Caco-2 (cell line): Measurements from ENCODE around the gene SH3RF2. TPM values are rescaled to one million over a fixed set of nuclear protein-coding genes. Genes with fewer than 3 reads are reported as not detected.

Experiments
- BruUV-seq: library from RNA; stranded (reverse); fragments of 400-500 nt; replicated peaks from 2 replicates; lab custom pipeline; 2021; lab: Mats Ljungman, UMichigan
- CTCF ChIA-PET: fragments of 300-600 bp; sonication (Branson Sonifier 250); formaldehyde crosslinking; loops from one replicate; lab custom pipeline; 2022; ENCODE audit warnings: antibody characterized with exemption; lab: Charles Lee
- POLR2A ChIA-PET: fragments of 300-600 bp; sonication (Branson Sonifier 250); formaldehyde crosslinking; loops from one replicate; lab custom pipeline; 2022; ENCODE audit warnings: antibody characterized with exemption; lab: Charles Lee
- DNase-seq, 2 experiments: peaks; one replicate each; pipeline versions ENCODE4 v3.0.0 to v3.0.0-alpha.2; 2020 to 2022
- H3K27me3 ChIP-seq: replicated peaks from 2 replicates; pipeline ENCODE4 v1.6.0; 2011; ENCODE audit warnings: low read length; ENCODE audit not compliant: control insufficient read depth, insufficient read depth
- H3K36me3 ChIP-seq: 2 replicates; pipeline ENCODE4 v1.5.1; 2011; ENCODE audit warnings: low read length; ENCODE audit not compliant: control insufficient read depth, insufficient read depth
- H3K4me1 ChIP-seq: fragments of 250-450 bp; sonication (Bioruptor Pico); 2 replicates; pipeline ENCODE4 v1.5.1; 2020; ENCODE audit warnings: mild to moderate bottlenecking
- H3K4me3 ChIP-seq: 2 replicates; pipeline ENCODE4 v1.5.1; 2011; ENCODE audit warnings: low read depth, mild to moderate bottlenecking, control low read depth, low read length
- H3K9me3 ChIP-seq: fragments of 250-450 bp; sonication (Bioruptor Pico); 2 replicates; pipeline ENCODE4 v1.5.1; 2020; ENCODE audit warnings: mild to moderate bottlenecking, moderate library complexity
- H3K27ac Mint-ChIP-seq: one replicate; pipeline ENCODE4 v1.8.0; 2022; ENCODE audit warnings: mixed read lengths; ENCODE audit not compliant: unreplicated experiment
- H3K27me3 Mint-ChIP-seq: one replicate; pipeline ENCODE4 v1.8.0; 2022; ENCODE audit warnings: mixed read lengths; ENCODE audit not compliant: insufficient read depth, unreplicated experiment
- H3K36me3 Mint-ChIP-seq: one replicate; pipeline ENCODE4 v1.8.0; 2022; ENCODE audit warnings: mild to moderate bottlenecking, mixed read lengths; ENCODE audit not compliant: insufficient read depth, unreplicated experiment
- H3K4me1 Mint-ChIP-seq: one replicate; pipeline ENCODE4 v1.8.0; 2022; ENCODE audit warnings: low read depth, mixed read lengths; ENCODE audit not compliant: unreplicated experiment
- H3K4me3 Mint-ChIP-seq: one replicate; pipeline ENCODE4 v1.8.0; 2022; ENCODE audit warnings: mild to moderate bottlenecking, moderate library complexity, mixed read lengths; ENCODE audit not compliant: unreplicated experiment
- H3K9me3 Mint-ChIP-seq: one replicate; pipeline ENCODE4 v1.8.0; 2022; ENCODE audit warnings: mixed read lengths; ENCODE audit not compliant: unreplicated experiment
- CTCF ChIP-seq, 2 experiments: fragments of 200-600 bp in 1 of 2; IDR thresholded peaks; 1 replicate in 1 of 2; 2 replicates in 1 of 2; pipeline versions ENCODE4 v1.5.1 to v1.8.0; 2011 to 2022; ENCODE audit warnings: antibody characterized with exemption in 1 of 2, control low read depth in 1 of 2, inconsistent platforms in 1 of 2, low read depth in 1 of 2, low read length in 1 of 2, mild to moderate bottlenecking in 1 of 2, moderate library complexity in 1 of 2; ENCODE audit not compliant: insufficient read depth in 1 of 2, severe bottlenecking in 1 of 2, unreplicated experiment in 1 of 2
- intact Hi-C: fragments of 100-400 bp; cut with micrococcal nuclease; formaldehyde crosslinking; loops from one replicate; pipeline ENCODE4 v1.10.0; 2022; ENCODE audit not compliant: unreplicated experiment
- total RNA-seq: library from RNA; stranded (reverse); gene quantifications from 2 replicates; pipeline ENCODE4 v1.2.3, GENCODE V29; 2022

Gene SH3RF2
- total RNA-seq, 1 experiment from 2014 or later: 49.4 TPM

- H3K4me1 ChIP-seq: no peaks in the 10 kb centered on the region
- ChIA-PET CTCF (no interaction called here), POLR2A (no interaction called here)
- Mint-ChIP-seq H3K4me3 (no peak overlapping the region), H3K36me3 (no peaks in the 10 kb centered on the region), H3K27me3 (no peaks in the 10 kb centered on the region), H3K27ac (no peak overlapping the region), H3K9me3 (no peaks in the 10 kb centered on the region), H3K4me1 (no peaks in the 10 kb centered on the region)
- no peak overlapping the region for H3K4me3 ChIP-seq
- intact Hi-C loops: no loop called here
- no peaks in the 10 kb centered on the region for H3K27me3 ChIP-seq
- no peak for DNase-seq
- H3K36me3 ChIP-seq: no peaks in the 10 kb centered on the region
- BruUV-seq: no TSS peak
- no peak for TF ChIP-seq CTCF (IDR thresholded peaks at IDR 0.05; ENCODE audit: insufficient read depth in 1 of 2, low read depth in 1 of 2, low read length in 1 of 2, severe bottlenecking in 1 of 2, unreplicated experiment in 1 of 2)
- H3K9me3 ChIP-seq: no peaks in the 10 kb centered on the region
Measured at GRCh38 chr5:146098047-146098446, 161.7 kb downstream of the SH3RF2 start.

GRCh38 chr5:146101646-146102045 is 165.3 kb downstream of the SH3RF2 start:
- BruUV-seq: no TSS peak
- Mint-ChIP-seq H3K4me3 (no peak overlapping the region), H3K27me3 (no peaks in the 10 kb centered on the region), H3K27ac (no peak overlapping the region), H3K4me1 (no peaks in the 10 kb centered on the region), H3K9me3 (no peaks in the 10 kb centered on the region), H3K36me3 (no peaks in the 10 kb centered on the region)
- no peaks in the 10 kb centered on the region for H3K27me3 ChIP-seq
- H3K36me3 ChIP-seq: no peaks in the 10 kb centered on the region
- ChIA-PET CTCF (interaction anchor here (0.6 to 0.7 kb wide), 3 partner anchors 27 to 1503 kb away, joined by 5 to 6 read pairs (median 6); no protein-coding TSS in a partner anchor), POLR2A (no interaction called here)
- H3K9me3 ChIP-seq: no peaks in the 10 kb centered on the region
- intact Hi-C loops: no loop called here
- no peaks in the 10 kb centered on the region for H3K4me1 ChIP-seq
- no peak for DNase-seq
- no peak overlapping the region for H3K4me3 ChIP-seq
- TF ChIP-seq CTCF (IDR thresholded peaks at IDR 0.05; ENCODE audit: insufficient read depth in 1 of 2, low read depth in 1 of 2, low read length in 1 of 2, severe bottlenecking in 1 of 2, unreplicated experiment in 1 of 2): no peak

GRCh38 chr5:146103594-146103993 is 167.2 kb downstream of the SH3RF2 start:
- H3K27me3 Mint-ChIP-seq: no peaks in the 10 kb centered on the region
- H3K9me3 Mint-ChIP-seq: no peaks in the 10 kb centered on the region
- H3K4me3 Mint-ChIP-seq: no peak overlapping the region
- ChIA-PET POLR2A (interaction anchor here (0.6 kb wide), 1 partner anchor 10 kb away, joined by 3 read pairs; no protein-coding TSS in a partner anchor), CTCF (no interaction called here)
- TF ChIP-seq CTCF (IDR thresholded peaks at IDR 0.05; ENCODE audit: insufficient read depth in 1 of 2, low read depth in 1 of 2, low read length in 1 of 2, severe bottlenecking in 1 of 2, unreplicated experiment in 1 of 2): no peak
- Histone ChIP-seq H3K27me3 (no peaks in the 10 kb centered on the region), H3K9me3 (no peaks in the 10 kb centered on the region), H3K36me3 (no peaks in the 10 kb centered on the region), H3K4me1 (no peaks in the 10 kb centered on the region), H3K4me3 (no peak overlapping the region)
- no peak overlapping the region for H3K27ac Mint-ChIP-seq
- DNase-seq: no peak
- no peaks in the 10 kb centered on the region for H3K36me3 Mint-ChIP-seq
- BruUV-seq: no TSS peak
- H3K4me1 Mint-ChIP-seq: no peaks in the 10 kb centered on the region
- intact Hi-C loops: no loop called here
